Putamen (tissue), 1 donor: Measurements from ENCODE around the gene VPS35L.

Source experiments
- DNase-seq: peaks from one replicate; pipeline ENCODE4 v3.0.0-alpha.2; 2016; ENCODE audit warnings: low spot score

VPS35L gene

GRCh38 chr16:19555186-19555937 is at the start of gene VPS35L:
Gene VPS35L, plus strand, starts transcription at chr16:19555703. Its CDS starts 27 bp downstream, at chr16:19555730.
- peak; percentile 99 for DNase-seq

GRCh38 chr16:19506965-19507364 is 48.5 kb upstream of the VPS35L start:
- DNase-seq: no peak

GRCh38 chr16:19507867-19508266 is 47.6 kb upstream of the VPS35L start:
- no peak for DNase-seq

- DNase-seq: no peak
Measured at GRCh38 chr16:19512297-19512696, 43.2 kb upstream of the VPS35L start.

GRCh38 chr16:19513377-19514053 is 42.0 kb upstream of the VPS35L start:
- no peak for DNase-seq

- DNase-seq: no peak
Measured at GRCh38 chr16:19515757-19516156, 39.7 kb upstream of the VPS35L start.

GRCh38 chr16:19517424-19518089 is 37.9 kb upstream of the VPS35L start:
- no peak for DNase-seq

- DNase-seq: no peak
Measured at GRCh38 chr16:19518388-19518787, 37.1 kb upstream of the VPS35L start.

GRCh38 chr16:19520861-19521331 is 34.6 kb upstream of the VPS35L start:
- DNase-seq: no peak

- peak; percentile 96 for DNase-seq
Measured at GRCh38 chr16:19521471-19522396, 33.8 kb upstream of the VPS35L start, which contains the start of gene GDE1. Gene GDE1, minus strand, starts transcription at chr16:19522098. Its CDS starts 134 bp downstream, at chr16:19521964.

- DNase-seq: no peak
Measured at GRCh38 chr16:19522397-19522732, 33.1 kb upstream of the VPS35L start.

- DNase-seq: no peak
Measured at GRCh38 chr16:19522760-19523159, 32.7 kb upstream of the VPS35L start.

GRCh38 chr16:19523184-19523558 is 32.3 kb upstream of the VPS35L start:
- DNase-seq: no peak

- peak; percentile 99 for DNase-seq
Measured at GRCh38 chr16:19523559-19524355, 31.7 kb upstream of the VPS35L start, which contains the start of gene CCP110. Gene CCP110, plus strand, starts transcription at chr16:19523942. Its CDS starts 3,940 bp downstream, at chr16:19527882.

- DNase-seq: no peak
Measured at GRCh38 chr16:19524356-19524615, 31.2 kb upstream of the VPS35L start.

GRCh38 chr16:19524616-19525384 is 30.7 kb upstream of the VPS35L start:
- DNase-seq: no peak

GRCh38 chr16:19525385-19525723 is 30.1 kb upstream of the VPS35L start:
- no peak for DNase-seq

- DNase-seq: no peak
Measured at GRCh38 chr16:19527161-19527560, 28.3 kb upstream of the VPS35L start.

GRCh38 chr16:19528666-19529065 is 26.8 kb upstream of the VPS35L start:
- no peak for DNase-seq

GRCh38 chr16:19532601-19533000 is 22.9 kb upstream of the VPS35L start:
- peak; percentile 85 for DNase-seq
